OCI-LY3 (cell line): ENCODE measurements around the gene LTBP4.

Source experiments
- CTCF ChIP-seq: fragments of 200-600, 300-600 bp; sonication (generic); IDR thresholded peaks from 2 replicates; pipeline ENCODE4 v1.5.1; 2014; ENCODE audit warnings: antibody characterized with exemption, low read length, low read depth
- EZH2phosphoT487 ChIP-seq: fragments of 200-600 bp; shearing (Covaris generic); IDR thresholded peaks from 2 replicates; pipeline ENCODE4 v1.6.1; 2018; ENCODE audit warnings: antibody characterized with exemption, mixed run types, low read depth

GRCh38 chr19:40626918-40627317, 25.7 kb downstream of the LTBP4 start:
- TF ChIP-seq CTCF (no peak), EZH2phosphoT487 (no peak)
